ENCODE measurements around the gene ASRGL1. TPM values are rescaled to one million over a fixed set of nuclear protein-coding genes. Genes with fewer than 3 reads are reported as not detected.
"Not testable (repeated sequence)": the region's sequence is repeated elsewhere in the genome, so short reads cannot be mapped to it uniquely, and the experiment has no call there.

ASRGL1 gene
- total RNA-seq, 4 donors from 2014 or later, result 4.2 to 16.7 (median 12.5) TPM

DNA sequence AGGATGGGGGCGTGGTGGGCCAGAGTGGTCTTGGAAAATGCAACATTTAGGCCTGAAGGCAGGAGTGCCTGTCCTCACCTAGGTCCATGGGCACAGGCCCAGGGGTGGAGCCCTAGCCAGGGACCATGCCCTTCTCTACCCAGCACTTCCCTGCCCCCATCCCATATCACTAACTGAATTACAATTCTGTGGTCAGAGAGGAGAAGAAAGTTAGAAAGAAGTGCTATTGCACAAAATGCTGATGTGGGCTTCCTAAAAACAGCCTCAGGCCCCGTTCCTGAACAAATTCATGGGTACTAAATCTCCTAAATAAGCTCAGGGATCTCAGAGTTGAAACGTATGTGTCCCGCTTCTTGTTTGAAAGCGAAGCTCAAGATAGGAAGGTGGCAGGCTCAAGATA lies 3.5 kb upstream of the ASRGL1 start:
- WGBS, 2 donors, result 82 to 85% methylated on average over 5 of the region's 5 CpGs
- peaks cover 0 to 14% (median 0%) of the 10 kb centered on the region in 4 donors for H3K4me1 ChIP-seq
- no peak overlapping the region for H3K4me3 ChIP-seq
- no peaks in the 10 kb centered on the region for H3K36me3 ChIP-seq
- no peaks in the 10 kb centered on the region for H3K9me3 ChIP-seq
- H3K27me3 ChIP-seq, result no peaks in the 10 kb centered on the region
- no peak overlapping the region for H3K27ac ChIP-seq
- TF ChIP-seq POLR2A (IDR thresholded peaks at IDR 0.05), result no peak
- TF ChIP-seq CTCF (IDR thresholded peaks at IDR 0.05), result no peak
- TF ChIP-seq EP300 (IDR thresholded peaks at IDR 0.05), result no peak
- no peak for DNase-seq (ENCODE audit: low spot score in 2 of 2)

DNA sequence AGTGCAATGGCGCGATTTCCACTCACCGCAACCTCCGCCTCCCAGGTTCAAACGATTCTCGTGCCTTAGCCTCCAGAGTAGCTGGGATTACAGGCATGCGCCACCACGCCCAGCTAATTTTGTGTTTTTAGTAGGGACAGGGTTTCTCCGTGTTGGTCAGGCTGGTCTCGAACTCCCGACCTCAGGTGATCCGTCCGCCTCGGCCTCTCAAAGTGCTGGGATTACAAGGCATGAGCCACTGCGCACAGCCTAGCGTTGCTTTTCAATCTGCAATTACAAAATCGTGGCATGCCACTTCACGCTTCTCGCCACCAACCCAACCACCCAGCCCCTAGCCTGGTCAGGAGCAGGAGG lies 322 bp upstream of the ASRGL1 start:
- not testable (repeated sequence) for H3K27me3 ChIP-seq; H3K9me3 ChIP-seq; DNase-seq (ENCODE audit: low spot score in 2 of 2); H3K36me3 ChIP-seq
- peaks cover 0 to 18% (median 3%) of the 10 kb centered on the region in 4 donors for H3K4me1 ChIP-seq
- peak overlapping the region in 3 of 4 donors; percentile 66 to 79 (median 77) for H3K27ac ChIP-seq
- H3K4me3 ChIP-seq, result peak overlapping the region; percentile 49 to 93 (median 80)
- 58 to 68% methylated on average over 17 to 19 of the region's 19 CpGs for WGBS, 2 donors

DNA sequence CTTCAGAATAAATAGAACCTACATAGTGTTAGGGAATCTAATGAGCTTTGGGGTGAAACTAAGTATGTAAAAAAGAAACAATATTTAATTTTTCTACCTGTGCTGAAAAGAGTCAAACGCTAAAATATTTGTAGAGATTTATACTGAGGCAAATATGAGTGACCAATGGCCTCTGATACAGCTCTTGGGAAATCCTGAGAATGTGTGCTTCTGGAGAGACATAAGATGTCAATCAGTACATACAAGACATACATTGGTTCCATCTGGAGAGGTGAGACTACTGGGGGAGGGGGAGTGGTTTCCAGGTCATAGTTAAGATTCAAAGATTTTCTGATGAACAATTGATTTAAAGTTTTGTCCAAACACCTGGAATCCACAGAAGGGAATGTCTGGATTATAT lies 970 bp downstream of the ASRGL1 start:
- H3K27me3 ChIP-seq, result no peaks in the 10 kb centered on the region
- H3K4me3 ChIP-seq, result peak overlapping the region; percentile 49 to 93 (median 80)
- no peaks in the 10 kb centered on the region for H3K36me3 ChIP-seq
- no peak for DNase-seq (ENCODE audit: low spot score in 2 of 2)
- peak overlapping the region in 2 of 4 donors; percentile 77 to 79 for H3K27ac ChIP-seq
- H3K4me1 ChIP-seq, result peaks cover 0 to 18% (median 3%) of the 10 kb centered on the region in 4 donors
- no peak for TF ChIP-seq EP300 (IDR thresholded peaks at IDR 0.05)
- no peak for TF ChIP-seq POLR2A (IDR thresholded peaks at IDR 0.05)
- no peak for TF ChIP-seq CTCF (IDR thresholded peaks at IDR 0.05)
- H3K9me3 ChIP-seq, result no peaks in the 10 kb centered on the region
- 46 to 51% methylated on average over 1 of the region's 1 CpG for WGBS, 2 donors

DNA sequence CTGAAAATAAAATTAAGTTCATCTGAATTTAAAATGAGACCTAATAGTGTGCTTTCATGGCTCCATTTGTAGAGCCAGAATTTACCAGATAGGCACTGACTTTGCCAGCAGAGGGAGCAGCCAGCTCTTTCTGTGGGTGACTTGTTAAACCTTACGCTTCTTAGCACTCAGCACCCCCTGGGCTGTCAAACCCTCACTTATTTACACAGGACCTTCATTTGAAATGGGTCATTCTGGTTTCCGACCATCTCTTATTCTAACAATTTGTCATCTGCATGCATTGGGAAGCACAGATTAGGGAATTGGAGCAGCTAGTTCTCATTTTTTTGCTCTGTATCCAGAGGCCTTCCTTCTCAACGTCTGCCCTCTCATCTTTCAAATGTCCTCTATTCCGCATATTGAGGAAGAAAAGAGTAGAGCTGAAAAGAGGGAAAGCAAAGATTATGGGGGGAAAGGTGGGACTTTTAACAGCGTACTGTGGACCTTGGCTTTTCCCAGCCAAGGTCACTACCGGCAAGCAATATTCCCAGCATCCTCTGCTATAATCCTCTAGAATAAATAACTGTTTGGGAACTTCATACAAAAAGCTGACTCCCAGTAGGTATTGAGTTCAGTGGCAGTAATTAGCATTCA lies 3.1 kb downstream of the ASRGL1 start:
- WGBS, 2 donors, result 39 to 48% methylated on average over 6 of the region's 6 CpGs
- Histone ChIP-seq H3K27me3 (no peaks in the 10 kb centered on the region), H3K9me3 (no peaks in the 10 kb centered on the region), H3K4me3 (no peak overlapping the region), H3K4me1 (peaks cover 0 to 18% (median 3%) of the 10 kb centered on the region in 4 donors), H3K36me3 (no peaks in the 10 kb centered on the region), H3K27ac (peak overlapping the region in 2 of 4 donors; percentile 40 to 74)
- no peak for TF ChIP-seq EP300 (IDR thresholded peaks at IDR 0.05)
- peak; percentile 50 to 75 (median 67) for TF ChIP-seq CTCF (IDR thresholded peaks at IDR 0.05)
- peak; percentile 35 to 62 for DNase-seq (ENCODE audit: low spot score in 2 of 2)

DNA sequence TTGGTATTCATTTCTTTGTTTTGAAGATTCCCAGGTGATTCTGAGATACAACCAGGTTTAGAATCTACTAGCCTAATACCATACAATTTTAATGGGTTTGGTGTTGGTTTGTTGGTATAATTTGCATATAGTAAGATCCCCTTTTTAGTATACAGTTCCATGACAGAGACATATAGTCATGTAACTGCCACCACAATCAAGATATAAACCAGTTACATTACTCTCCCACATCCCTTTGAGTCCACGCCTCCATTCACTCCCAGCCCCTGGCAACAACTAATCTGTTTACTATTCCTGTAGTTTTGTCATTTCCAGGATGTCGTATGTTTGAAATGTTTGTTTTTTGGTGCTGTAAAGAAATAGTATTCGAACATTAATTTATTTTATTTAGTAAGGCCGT lies 4.3 kb downstream of the ASRGL1 start:
- Histone ChIP-seq H3K27ac (peak overlapping the region in 1 of 4 donors; percentile 74), H3K27me3 (no peaks in the 10 kb centered on the region), H3K9me3 (no peaks in the 10 kb centered on the region), H3K4me1 (peaks cover 0 to 18% (median 3%) of the 10 kb centered on the region in 4 donors), H3K4me3 (no peak overlapping the region), H3K36me3 (no peaks in the 10 kb centered on the region)
- WGBS, 2 donors, result 77 to 80% methylated on average over 4 of the region's 4 CpGs
- no peak for DNase-seq (ENCODE audit: low spot score in 2 of 2)
- TF ChIP-seq CTCF (IDR thresholded peaks at IDR 0.05) (no peak), EP300 (IDR thresholded peaks at IDR 0.05) (no peak), POLR2A (IDR thresholded peaks at IDR 0.05) (no peak)

GRCh38 chr11:62343646-62344190 lies 6.5 kb downstream of the ASRGL1 start:
- not testable (repeated sequence) for DNase-seq (ENCODE audit: low spot score in 2 of 2); H3K27me3 ChIP-seq; H3K4me3 ChIP-seq; H3K36me3 ChIP-seq; H3K9me3 ChIP-seq; H3K4me1 ChIP-seq
- H3K27ac ChIP-seq, result peak overlapping the region in 1 of 4 donors; percentile 37
- 85 to 92% methylated on average over 7 of the region's 7 CpGs for WGBS, 2 donors

Measured in tibial nerve (tissue), 4 donors.